Measurements from ENCODE around the gene PIP5K1A.

The PIP5K1A gene

GRCh38 chr1:151289991-151290708 lies 91.8 kb downstream of the PIP5K1A start:
- no peak for FAIRE-seq

- no peak for FAIRE-seq
These were observed 92.5 kb downstream of the PIP5K1A start for GRCh38 chr1:151290709-151291303.

DNA sequence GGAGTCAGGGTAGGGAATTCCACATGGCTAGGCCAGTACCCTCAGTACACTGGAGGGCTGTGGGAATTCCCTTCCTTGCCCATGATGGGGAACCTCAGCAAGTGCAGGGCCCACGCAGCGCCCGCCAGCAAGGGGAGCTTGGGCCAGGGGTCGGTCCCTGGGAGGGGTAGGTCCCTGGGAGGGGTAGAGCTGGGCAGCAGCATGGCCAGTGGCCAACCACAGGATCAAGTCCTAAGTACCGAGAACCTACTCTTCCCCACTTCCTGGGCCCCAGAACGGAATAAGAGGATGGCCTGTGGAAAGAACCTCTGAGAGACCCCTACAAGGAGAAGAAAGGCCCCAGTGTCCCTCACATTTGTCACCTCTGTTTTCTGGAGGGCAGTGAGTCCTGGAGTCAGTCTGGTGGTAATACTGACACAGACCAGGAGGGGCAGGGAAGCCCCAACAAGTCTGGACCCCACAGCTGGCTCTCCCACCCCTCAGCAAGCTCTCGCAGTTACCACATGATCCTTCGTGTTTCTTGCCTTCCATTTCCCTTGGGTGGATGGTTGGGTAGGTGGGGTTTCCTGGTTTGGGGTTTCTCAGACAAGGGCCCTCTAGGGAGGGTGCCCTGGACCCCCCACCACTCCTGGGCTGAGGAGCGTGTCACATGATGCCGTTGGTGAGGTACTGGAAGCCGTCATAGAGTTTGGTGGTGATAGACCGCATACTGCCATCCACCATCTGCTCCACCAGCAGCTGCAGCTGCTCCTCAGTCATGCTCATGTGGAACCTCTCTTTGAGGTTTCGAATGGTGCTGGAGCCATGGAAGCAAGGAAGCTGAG lies 94.1 kb downstream of the PIP5K1A start:
- no peak for FAIRE-seq

GRCh38 chr1:151293093-151293492 lies 94.7 kb downstream of the PIP5K1A start:
- no peak for FAIRE-seq

GRCh38 chr1:151294742-151295462 lies 96.5 kb downstream of the PIP5K1A start:
- no peak for FAIRE-seq
